ENCODE results near the gene CLEC4M.

- TF ChIP-seq CTCF (IDR thresholded peaks at IDR 0.05; ENCODE audit: insufficient read depth, low read length, poor library complexity, severe bottlenecking): no peak
- no peak for TF ChIP-seq EZH2phosphoT487 (conservative IDR thresholded peaks at IDR 0.05; ENCODE audit: low read length)
Measured at GRCh38 chr19:7718668-7719067, 44.4 kb upstream of the CLEC4M start.

Measured in SU-DHL-6 (cell line).